ENCODE measurements around the gene PTPRQ.

GRCh38 chr12:80690090-80690489 is 246.1 kb downstream of the PTPRQ start:
- TF ChIP-seq POLR2A (IDR thresholded peaks at IDR 0.05) (no peak), EP300 (IDR thresholded peaks at IDR 0.05) (no peak)
